GM12878 (cell line): ENCODE results near the gene MED13L.

ENCODE experiments used
- CHD2 ChIP-seq: IDR thresholded peaks from 2 replicates; pipeline ENCODE4 v1.6.1; 2011; ENCODE audit warnings: low read depth, low read length, improper control_type of control experiment, borderline replicate concordance
- CREB1 ChIP-seq: IDR thresholded peaks from 2 replicates; pipeline ENCODE4 v1.6.1; 2012; ENCODE audit warnings: low read depth, mild to moderate bottlenecking, inconsistent platforms
- EGR1 ChIP-seq, 2 experiments: IDR thresholded peaks; 1 replicate in 1 of 2; 2 replicates in 1 of 2; pipeline ENCODE4 v1.6.1; 2011 to 2012; ENCODE audit warnings: low read depth in 2 of 2, low read length in 2 of 2, borderline replicate concordance in 1 of 2, mild to moderate bottlenecking in 1 of 2, moderate library complexity in 1 of 2
- EZH2 ChIP-seq: IDR thresholded peaks from 2 replicates; pipeline ENCODE4 v1.6.1; 2012; ENCODE audit warnings: low read depth, mild to moderate bottlenecking, control low read depth, inconsistent platforms, low read length, borderline replicate concordance; ENCODE audit not compliant: control insufficient read depth
- NR2F1 ChIP-seq: fragments of 450-650 bp; conservative IDR thresholded peaks from 2 replicates; pipeline ENCODE4 v1.6.1; 2017; ENCODE audit warnings: mild to moderate bottlenecking
- PAX5 ChIP-seq: IDR thresholded peaks from 2 replicates; pipeline ENCODE4 v1.6.1; 2011; ENCODE audit warnings: low read depth, low read length, borderline replicate concordance
- POLR2A ChIP-seq: IDR thresholded peaks from 2 replicates; pipeline ENCODE4 v1.6.1; 2011; ENCODE audit warnings: low read depth, mild to moderate bottlenecking, low read length
- RAD21 ChIP-seq: IDR thresholded peaks from 2 replicates; pipeline ENCODE4 v1.6.1; 2011; ENCODE audit warnings: mild to moderate bottlenecking, low read depth, low read length, moderate library complexity; ENCODE audit not compliant: insufficient read depth
- TF ChIP-seq, protein P1 (sequence below), 3 experiments: IDR thresholded peaks in 2 of 3; conservative IDR thresholded peaks in 1 of 3; 2 replicates each; pipeline ENCODE4 v1.5.1; 2011; ENCODE audit warnings: low read depth in 3 of 3, low read length in 3 of 3, mild to moderate bottlenecking in 3 of 3, control low read depth in 2 of 3, moderate library complexity in 2 of 3, inconsistent platforms in 1 of 3, mixed read lengths in 1 of 3; ENCODE audit not compliant: control insufficient read depth in 2 of 3, insufficient read depth in 1 of 3; ENCODE audit errors: extremely low read depth in 1 of 3

DNA sequence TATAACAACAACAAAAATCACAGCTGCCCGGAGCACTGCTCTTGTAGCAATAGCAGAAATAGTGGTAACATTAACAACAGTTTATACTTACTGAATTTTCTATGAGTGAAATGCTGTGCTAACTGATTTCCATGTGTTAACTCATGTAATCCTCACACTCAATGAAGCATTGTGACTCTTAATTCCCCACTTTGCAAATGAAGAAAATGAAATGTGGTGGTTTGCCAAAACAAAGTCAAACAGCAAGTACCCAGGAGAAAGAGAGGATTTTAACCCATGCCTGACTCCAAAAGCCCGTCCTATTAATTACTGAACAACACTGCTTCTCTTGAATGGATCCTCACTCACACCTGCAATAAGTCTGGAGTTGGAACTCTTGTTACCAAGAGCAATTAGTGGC lies 123.5 kb downstream of the MED13L start:
- no peak for TF ChIP-seq CHD2
- no peak for TF ChIP-seq PAX5
- TF ChIP-seq, protein P1, sequence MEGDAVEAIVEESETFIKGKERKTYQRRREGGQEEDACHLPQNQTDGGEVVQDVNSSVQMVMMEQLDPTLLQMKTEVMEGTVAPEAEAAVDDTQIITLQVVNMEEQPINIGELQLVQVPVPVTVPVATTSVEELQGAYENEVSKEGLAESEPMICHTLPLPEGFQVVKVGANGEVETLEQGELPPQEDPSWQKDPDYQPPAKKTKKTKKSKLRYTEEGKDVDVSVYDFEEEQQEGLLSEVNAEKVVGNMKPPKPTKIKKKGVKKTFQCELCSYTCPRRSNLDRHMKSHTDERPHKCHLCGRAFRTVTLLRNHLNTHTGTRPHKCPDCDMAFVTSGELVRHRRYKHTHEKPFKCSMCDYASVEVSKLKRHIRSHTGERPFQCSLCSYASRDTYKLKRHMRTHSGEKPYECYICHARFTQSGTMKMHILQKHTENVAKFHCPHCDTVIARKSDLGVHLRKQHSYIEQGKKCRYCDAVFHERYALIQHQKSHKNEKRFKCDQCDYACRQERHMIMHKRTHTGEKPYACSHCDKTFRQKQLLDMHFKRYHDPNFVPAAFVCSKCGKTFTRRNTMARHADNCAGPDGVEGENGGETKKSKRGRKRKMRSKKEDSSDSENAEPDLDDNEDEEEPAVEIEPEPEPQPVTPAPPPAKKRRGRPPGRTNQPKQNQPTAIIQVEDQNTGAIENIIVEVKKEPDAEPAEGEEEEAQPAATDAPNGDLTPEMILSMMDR (IDR thresholded peaks at IDR 0.05 in 2 of 3, conservative IDR thresholded peaks at IDR 0.05 in 1 of 3; ENCODE audit: control insufficient read depth in 2 of 3, extremely low read depth in 1 of 3, insufficient read depth in 1 of 3, low read depth in 3 of 3, low read length in 3 of 3), result no peak
- no peak for TF ChIP-seq POLR2A
- no peak for TF ChIP-seq EZH2
- no peak for TF ChIP-seq CREB1
- no peak for TF ChIP-seq RAD21
- no peak for TF ChIP-seq EGR1 (IDR thresholded peaks at IDR 0.05; ENCODE audit: borderline replicate concordance in 1 of 2, low read depth in 2 of 2, low read length in 2 of 2)
- no peak for TF ChIP-seq NR2F1
